ENCODE data around the gene PALM.

PALM gene

DNA sequence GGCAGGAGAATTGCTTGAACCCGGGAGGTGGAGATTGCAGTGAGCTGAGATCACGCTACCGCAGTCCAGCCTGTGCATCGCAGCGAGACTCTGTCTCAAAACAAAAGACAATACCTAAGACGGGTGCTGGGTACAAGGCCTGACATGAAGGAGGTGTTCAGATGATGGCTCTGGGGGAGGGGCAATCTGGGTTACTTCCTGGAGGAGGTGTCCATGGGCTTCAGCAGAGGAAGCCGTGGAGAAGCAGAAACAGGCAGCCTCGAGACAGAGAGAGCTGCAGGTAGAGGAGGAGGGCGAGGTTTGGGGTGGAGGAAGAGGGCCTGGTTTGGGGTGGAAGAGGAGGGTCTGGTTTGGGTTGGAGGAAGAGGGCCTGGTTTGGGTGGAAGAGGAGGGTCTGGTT lies 45.8 kb downstream of the PALM start:
- TF ChIP-seq CTBP1 (IDR thresholded peaks at IDR 0.05; ENCODE audit: borderline replicate concordance) (no peak), SUZ12 (IDR thresholded peaks at IDR 0.05) (no peak), TARDBP (IDR thresholded peaks at IDR 0.05) (no peak), HDGF (IDR thresholded peaks at IDR 0.05; ENCODE audit: borderline replicate concordance) (no peak), NFRKB (IDR thresholded peaks at IDR 0.05) (no peak), FOXM1 (IDR thresholded peaks at IDR 0.05; ENCODE audit: borderline replicate concordance) (no peak), FOXK2 (IDR thresholded peaks at IDR 0.05) (no peak), SP1 (IDR thresholded peaks at IDR 0.05) (no peak), ARNT (IDR thresholded peaks at IDR 0.05) (no peak), ZNF384 (IDR thresholded peaks at IDR 0.05) (no peak)
- ChIA-PET POLR2A (no interaction called here), CTCF (no interaction called here)
- DNase-seq (ENCODE audit: extremely low spot score): no peak

DNA sequence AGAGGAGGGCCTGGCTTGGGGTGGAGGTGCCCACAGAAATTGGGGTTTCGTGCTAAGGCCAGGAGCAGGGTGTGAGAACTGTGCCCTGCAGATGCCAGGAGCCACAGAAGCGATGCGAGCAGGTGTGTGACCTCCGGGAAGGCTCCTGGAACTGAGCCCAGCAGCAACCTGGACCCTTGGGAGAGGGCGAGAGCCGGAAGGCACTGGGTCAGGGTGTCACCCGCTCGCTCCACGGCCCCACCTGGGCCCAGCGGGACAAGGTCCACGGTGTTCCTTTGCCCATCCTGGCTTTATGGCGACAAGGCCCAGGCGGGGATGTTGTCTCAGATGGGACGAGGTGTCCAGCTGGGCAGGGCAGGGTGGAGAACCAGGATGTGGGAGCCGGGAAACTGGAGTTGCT lies 46.3 kb downstream of the PALM start:
- CTCF ChIA-PET: interaction anchor here (0.6 kb wide), 1 partner anchor 13 kb away, joined by 3 read pairs; no protein-coding TSS in a partner anchor
- no peak for TF ChIP-seq LEF1 (IDR thresholded peaks at IDR 0.05; ENCODE audit: borderline replicate concordance)
- TF ChIP-seq ARNT (IDR thresholded peaks at IDR 0.05): no peak
- no peak for TF ChIP-seq SUZ12 (IDR thresholded peaks at IDR 0.05)
- no peak for TF ChIP-seq FOXA1 (IDR thresholded peaks at IDR 0.05)
- no peak for TF ChIP-seq CTBP1 (IDR thresholded peaks at IDR 0.05; ENCODE audit: borderline replicate concordance)
- no peak for TF ChIP-seq ELF4 (IDR thresholded peaks at IDR 0.05)
- TF ChIP-seq BHLHE40 (IDR thresholded peaks at IDR 0.05; ENCODE audit: borderline replicate concordance): no peak
- no peak for TF ChIP-seq SP1 (IDR thresholded peaks at IDR 0.05)
- no peak for DNase-seq (ENCODE audit: extremely low spot score)
- POLR2A ChIA-PET: no interaction called here

DNA sequence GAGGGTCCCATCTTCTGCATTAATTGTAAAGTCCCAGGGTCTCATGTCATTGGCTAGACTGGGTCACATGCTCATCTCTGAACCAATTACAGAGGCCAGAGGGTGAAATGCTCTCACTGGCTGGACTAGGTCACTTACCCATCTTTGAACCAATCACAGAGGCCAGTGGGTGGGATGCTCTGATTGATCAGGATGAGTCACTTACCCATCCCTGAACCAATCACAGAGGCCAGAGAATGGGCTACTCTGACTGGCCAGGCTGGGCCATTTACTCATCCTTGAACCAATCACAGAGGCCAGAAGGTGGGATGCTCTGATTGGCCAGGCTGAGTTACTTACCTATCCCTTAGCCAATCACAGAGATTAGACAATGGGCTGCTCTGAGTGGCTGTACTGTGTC lies 47.5 kb downstream of the PALM start:
- CTCF ChIA-PET: interaction anchor here (0.7 kb wide), 1 partner anchor 458 kb away, joined by 4 read pairs; no protein-coding TSS in a partner anchor
- POLR2A ChIA-PET: no interaction called here
- TF ChIP-seq, protein P1, sequence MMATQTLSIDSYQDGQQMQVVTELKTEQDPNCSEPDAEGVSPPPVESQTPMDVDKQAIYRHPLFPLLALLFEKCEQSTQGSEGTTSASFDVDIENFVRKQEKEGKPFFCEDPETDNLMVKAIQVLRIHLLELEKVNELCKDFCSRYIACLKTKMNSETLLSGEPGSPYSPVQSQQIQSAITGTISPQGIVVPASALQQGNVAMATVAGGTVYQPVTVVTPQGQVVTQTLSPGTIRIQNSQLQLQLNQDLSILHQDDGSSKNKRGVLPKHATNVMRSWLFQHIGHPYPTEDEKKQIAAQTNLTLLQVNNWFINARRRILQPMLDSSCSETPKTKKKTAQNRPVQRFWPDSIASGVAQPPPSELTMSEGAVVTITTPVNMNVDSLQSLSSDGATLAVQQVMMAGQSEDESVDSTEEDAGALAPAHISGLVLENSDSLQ (IDR thresholded peaks at IDR 0.05): no peak
- no peak for TF ChIP-seq ZNF384 (IDR thresholded peaks at IDR 0.05)
- no peak for TF ChIP-seq L3MBTL2 (conservative IDR thresholded peaks at IDR 0.05)
- no peak for TF ChIP-seq SP1 (IDR thresholded peaks at IDR 0.05)
- TF ChIP-seq SUZ12 (IDR thresholded peaks at IDR 0.05): no peak
- no peak for TF ChIP-seq CTBP1 (IDR thresholded peaks at IDR 0.05; ENCODE audit: borderline replicate concordance)
- no peak for TF ChIP-seq FOXA1 (IDR thresholded peaks at IDR 0.05)
- TF ChIP-seq ELF4 (IDR thresholded peaks at IDR 0.05): no peak
- TF ChIP-seq FOXK2 (IDR thresholded peaks at IDR 0.05): no peak
- no peak for TF ChIP-seq BHLHE40 (IDR thresholded peaks at IDR 0.05; ENCODE audit: borderline replicate concordance)
- no peak for TF ChIP-seq FOXM1 (IDR thresholded peaks at IDR 0.05; ENCODE audit: borderline replicate concordance)
- no peak for TF ChIP-seq LEF1 (IDR thresholded peaks at IDR 0.05; ENCODE audit: borderline replicate concordance)
- TF ChIP-seq NFRKB (IDR thresholded peaks at IDR 0.05): no peak
- TF ChIP-seq TARDBP (IDR thresholded peaks at IDR 0.05): no peak
- DNase-seq (ENCODE audit: extremely low spot score): peak; percentile 37

DNA sequence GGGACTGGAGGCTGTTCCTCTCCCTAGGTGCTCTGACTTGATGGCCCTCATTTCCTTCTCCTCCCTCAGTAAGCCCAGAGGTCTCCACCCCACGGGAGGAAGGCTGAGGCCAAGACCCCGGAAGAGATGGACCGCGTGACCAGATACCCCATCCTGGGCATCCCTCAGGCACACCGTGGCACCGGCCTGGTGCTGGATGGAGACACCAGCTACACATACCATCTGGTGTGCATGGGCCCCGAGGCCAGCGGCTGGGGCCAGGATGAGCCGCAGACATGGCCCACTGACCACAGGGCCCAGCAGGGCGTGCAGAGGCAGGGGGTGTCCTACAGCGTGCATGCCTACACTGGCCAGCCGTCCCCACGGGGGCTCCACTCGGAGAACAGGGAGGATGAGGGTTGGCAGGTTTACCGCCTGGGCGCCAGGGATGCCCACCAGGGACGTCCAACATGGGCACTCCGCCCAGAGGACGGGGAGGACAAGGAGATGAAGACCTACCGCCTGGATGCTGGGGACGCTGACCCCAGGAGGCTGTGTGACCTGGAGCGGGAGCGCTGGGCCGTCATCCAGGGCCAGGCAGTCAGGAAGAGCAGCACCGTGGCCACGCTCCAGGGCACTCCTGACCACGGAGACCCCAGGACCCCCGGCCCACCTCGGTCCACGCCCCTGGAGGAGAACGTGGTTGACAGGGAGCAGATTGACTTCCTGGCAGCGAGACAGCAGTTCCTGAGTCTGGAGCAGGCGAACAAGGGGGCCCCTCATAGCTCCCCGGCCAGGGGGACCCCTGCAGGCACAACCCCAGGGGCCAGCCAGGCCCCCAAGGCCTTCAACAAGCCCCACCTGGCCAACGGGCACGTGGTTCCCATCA lies 48.3 kb downstream of the PALM start:
- ChIA-PET CTCF (no interaction called here), POLR2A (no interaction called here)
- TF ChIP-seq ZNF384 (IDR thresholded peaks at IDR 0.05): no peak
- TF ChIP-seq HDGF (IDR thresholded peaks at IDR 0.05; ENCODE audit: borderline replicate concordance): no peak
- no peak for TF ChIP-seq SUZ12 (IDR thresholded peaks at IDR 0.05)
- no peak for TF ChIP-seq LEF1 (IDR thresholded peaks at IDR 0.05; ENCODE audit: borderline replicate concordance)
- no peak for TF ChIP-seq BHLHE40 (IDR thresholded peaks at IDR 0.05; ENCODE audit: borderline replicate concordance)
- no peak for TF ChIP-seq TARDBP (IDR thresholded peaks at IDR 0.05)
- no peak for TF ChIP-seq NFRKB (IDR thresholded peaks at IDR 0.05)
- TF ChIP-seq FOXM1 (IDR thresholded peaks at IDR 0.05; ENCODE audit: borderline replicate concordance): no peak
- no peak for TF ChIP-seq ARNT (IDR thresholded peaks at IDR 0.05)
- TF ChIP-seq ELF4 (IDR thresholded peaks at IDR 0.05): no peak
- no peak for TF ChIP-seq CTBP1 (IDR thresholded peaks at IDR 0.05; ENCODE audit: borderline replicate concordance)
- no peak for TF ChIP-seq FOXK2 (IDR thresholded peaks at IDR 0.05)
- TF ChIP-seq, protein P1 (IDR thresholded peaks at IDR 0.05): no peak
- TF ChIP-seq L3MBTL2 (conservative IDR thresholded peaks at IDR 0.05): no peak
- TF ChIP-seq SP1 (IDR thresholded peaks at IDR 0.05): no peak
- TF ChIP-seq FOXA1 (IDR thresholded peaks at IDR 0.05): no peak
- no peak for DNase-seq (ENCODE audit: extremely low spot score)

DNA sequence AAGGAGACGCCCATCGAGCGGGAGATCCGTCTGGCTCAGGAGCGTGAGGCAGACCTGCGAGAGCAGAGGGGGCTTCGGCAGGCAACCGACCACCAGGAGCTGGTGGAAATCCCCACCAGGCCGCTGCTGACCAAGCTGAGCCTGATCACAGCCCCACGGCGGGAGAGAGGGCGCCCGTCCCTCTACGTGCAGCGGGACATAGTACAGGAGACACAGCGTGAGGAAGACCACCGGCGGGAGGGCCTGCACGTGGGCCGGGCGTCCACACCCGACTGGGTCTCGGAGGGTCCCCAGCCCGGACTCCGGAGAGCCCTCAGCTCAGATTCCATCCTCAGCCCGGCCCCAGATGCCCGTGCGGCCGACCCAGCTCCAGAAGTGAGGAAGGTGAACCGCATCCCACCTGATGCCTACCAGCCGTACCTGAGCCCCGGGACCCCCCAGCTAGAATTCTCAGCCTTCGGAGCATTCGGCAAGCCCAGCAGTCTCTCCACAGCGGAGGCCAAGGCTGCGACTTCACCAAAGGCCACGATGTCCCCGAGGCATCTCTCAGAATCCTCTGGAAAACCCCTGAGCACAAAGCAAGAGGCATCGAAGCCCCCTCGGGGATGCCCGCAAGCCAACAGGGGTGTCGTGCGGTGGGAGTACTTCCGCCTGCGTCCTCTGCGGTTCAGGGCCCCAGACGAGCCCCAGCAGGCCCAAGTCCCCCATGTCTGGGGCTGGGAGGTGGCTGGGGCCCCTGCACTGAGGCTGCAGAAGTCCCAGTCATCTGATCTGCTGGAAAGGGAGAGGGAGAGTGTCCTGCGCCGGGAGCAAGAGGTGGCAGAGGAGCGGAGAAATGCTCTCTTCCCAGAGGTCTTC lies 49.3 kb downstream of the PALM start:
- CTCF ChIA-PET: no interaction called here
- TF ChIP-seq ARNT (IDR thresholded peaks at IDR 0.05): no peak
- POLR2A ChIA-PET: no interaction called here
- no peak for DNase-seq (ENCODE audit: extremely low spot score)

DNA sequence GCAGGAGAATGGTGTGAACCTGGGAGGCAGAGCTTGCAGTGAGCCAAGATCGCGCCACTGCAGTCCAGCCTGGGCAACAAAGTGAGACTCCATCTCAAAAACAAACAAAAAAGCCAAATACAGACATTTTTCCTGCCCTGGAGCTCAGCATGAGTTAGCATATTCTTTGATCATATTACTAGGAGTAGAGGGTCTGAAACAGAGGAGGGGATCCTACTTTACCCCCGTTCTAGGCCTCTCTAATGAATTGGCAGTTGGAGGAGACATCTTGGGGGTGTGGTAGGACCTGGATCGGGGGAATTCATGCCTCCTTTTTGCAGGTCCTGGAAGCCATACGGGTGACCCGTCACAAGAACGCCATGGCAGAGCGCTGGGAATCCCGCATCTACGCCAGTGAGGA lies 54.4 kb downstream of the PALM start:
- TF ChIP-seq SP1 (IDR thresholded peaks at IDR 0.05) (no peak), L3MBTL2 (conservative IDR thresholded peaks at IDR 0.05) (no peak), FOXM1 (IDR thresholded peaks at IDR 0.05; ENCODE audit: borderline replicate concordance) (no peak), BHLHE40 (IDR thresholded peaks at IDR 0.05; ENCODE audit: borderline replicate concordance) (no peak), FOXK2 (IDR thresholded peaks at IDR 0.05) (no peak)
- TF ChIP-seq, protein P1 (IDR thresholded peaks at IDR 0.05): no peak
- POLR2A ChIA-PET: no interaction called here
- DNase-seq (ENCODE audit: extremely low spot score): no peak
- CTCF ChIA-PET: no interaction called here
